Measurements from ENCODE around the gene RGS14.
A peak's percentile ranks its signal among the peaks of the same experiment; 100 is the strongest.

The RGS14 gene

GRCh38 chr5:177357459-177358351 is at the start of gene RGS14:
TSS of gene RGS14 (plus strand) at chr5:177357924. CDS start at chr5:177358025, 101 bp downstream.
- DNase-seq: peak; percentile 86

GRCh38 chr5:177308740-177309139 is 49.0 kb upstream of the RGS14 start:
- DNase-seq: no peak

GRCh38 chr5:177309351-177310191 is 48.2 kb upstream of the RGS14 start:
- DNase-seq: peak; percentile 73

GRCh38 chr5:177310332-177310731 is 47.4 kb upstream of the RGS14 start:
- no peak for DNase-seq

- DNase-seq: peak; percentile 55
Measured at GRCh38 chr5:177310757-177311391, 46.9 kb upstream of the RGS14 start.

GRCh38 chr5:177311392-177311722 is 46.4 kb upstream of the RGS14 start:
- no peak for DNase-seq

GRCh38 chr5:177311723-177312648 is 45.7 kb upstream of the RGS14 start, which contains the start of gene MXD3:
TSS of gene MXD3 (minus strand) at chr5:177311898. CDS start at chr5:177311830, 68 bp downstream.
- DNase-seq: peak; percentile 96

- no peak for DNase-seq
Measured at GRCh38 chr5:177312649-177313181, 45.0 kb upstream of the RGS14 start.

- DNase-seq: no peak
Measured at GRCh38 chr5:177313561-177314259, 44.0 kb upstream of the RGS14 start.

- DNase-seq: no peak
Measured at GRCh38 chr5:177314376-177315342, 43.1 kb upstream of the RGS14 start.

GRCh38 chr5:177315411-177315810 is 42.3 kb upstream of the RGS14 start:
- no peak for DNase-seq

- DNase-seq: no peak
Measured at GRCh38 chr5:177316005-177316404, 41.7 kb upstream of the RGS14 start.

GRCh38 chr5:177317959-177318377 is 39.8 kb upstream of the RGS14 start:
- DNase-seq: peak; percentile 75

- DNase-seq: no peak
Measured at GRCh38 chr5:177319913-177320588, 37.7 kb upstream of the RGS14 start.

GRCh38 chr5:177320879-177321278 is 36.8 kb upstream of the RGS14 start:
- no peak for DNase-seq

GRCh38 chr5:177325868-177326381 is 31.8 kb upstream of the RGS14 start:
- no peak for DNase-seq

- DNase-seq: no peak
Measured at GRCh38 chr5:177327539-177328522, 29.9 kb upstream of the RGS14 start.
